Liver (tissue), 3 donors: ENCODE data around the gene NAXD.

Experiments used
- CTCF ChIP-seq: fragments of 150-350 bp; IDR thresholded peaks from 2 replicates; pipeline ENCODE4 v1.5.1; 2017; ENCODE audit warnings: improper control_type of control experiment, low read depth, low read length; ENCODE audit not compliant: missing input control
- JUND ChIP-seq, 2 donors: IDR thresholded peaks; 2 replicates each; pipeline ENCODE4 v1.6.1; 2016; ENCODE audit warnings: antibody characterized with exemption in 2 of 2
- REST ChIP-seq: IDR thresholded peaks from 2 replicates; pipeline ENCODE4 v1.6.1; 2016; ENCODE audit warnings: antibody characterized with exemption, mild to moderate bottlenecking
- donor health status: healthy.
- donor health status: healthy.

- no peak for TF ChIP-seq CTCF
- TF ChIP-seq JUND (IDR thresholded peaks at IDR 0.05) = no peak
- TF ChIP-seq REST = no peak
These were observed 53.7 kb downstream of the NAXD start for GRCh38 chr13:110669036-110669435.
